ENCODE results near the gene RUNDC3A. TPM values are rescaled to one million over a fixed set of nuclear protein-coding genes. Genes with fewer than 3 reads are reported as not detected.

The RUNDC3A gene
- total RNA-seq, 1 donor from 2014 or later, result 0.26 TPM

GRCh38 chr17:44311562-44312181, 3.3 kb downstream of the RUNDC3A start:
- no peak overlapping the region for H3K4me3 ChIP-seq (ENCODE audit: low read depth, low read length)
- peaks cover 5% of the 10 kb centered on the region for H3K27me3 ChIP-seq (ENCODE audit: control insufficient read depth, insufficient read depth, low read length)
- H3K36me3 ChIP-seq (ENCODE audit: control insufficient read depth, insufficient read depth, low read length), result no peaks in the 10 kb centered on the region
- FAIRE-seq (no peak), DNase-seq (ENCODE audit: low read depth) (no peak)
- TF ChIP-seq CTCF (IDR thresholded peaks at IDR 0.05; ENCODE audit: insufficient read depth, low read length, severe bottlenecking), result no peak

- DNase-seq (ENCODE audit: low read depth) (no peak), FAIRE-seq (no peak)
- Histone ChIP-seq H3K4me3 (ENCODE audit: low read depth, low read length) (no peak overlapping the region), H3K36me3 (ENCODE audit: control insufficient read depth, insufficient read depth, low read length) (no peaks in the 10 kb centered on the region), H3K27me3 (ENCODE audit: control insufficient read depth, insufficient read depth, low read length) (peaks cover 7% of the 10 kb centered on the region)
- TF ChIP-seq CTCF (IDR thresholded peaks at IDR 0.05; ENCODE audit: insufficient read depth, low read length, severe bottlenecking), result no peak
Observed at GRCh38 chr17:44312396-44313104, 4.1 kb downstream of the RUNDC3A start.

- H3K27me3 ChIP-seq (ENCODE audit: control insufficient read depth, insufficient read depth, low read length), result peaks cover 7% of the 10 kb centered on the region
Observed at GRCh38 chr17:44314031-44314430, 5.6 kb downstream of the RUNDC3A start.

GRCh38 chr17:44314524-44314868, 6.1 kb downstream of the RUNDC3A start:
- no peak for FAIRE-seq
- no peak for DNase-seq (ENCODE audit: low read depth)
- Histone ChIP-seq H3K36me3 (ENCODE audit: control insufficient read depth, insufficient read depth, low read length) (peaks cover under 1% of the 10 kb centered on the region), H3K4me3 (ENCODE audit: low read depth, low read length) (no peak overlapping the region), H3K27me3 (ENCODE audit: control insufficient read depth, insufficient read depth, low read length) (peaks cover 7% of the 10 kb centered on the region)
- no peak for TF ChIP-seq CTCF (IDR thresholded peaks at IDR 0.05; ENCODE audit: insufficient read depth, low read length, severe bottlenecking)

More at GRCh38 chr17:44314031-44314430, 5.6 kb downstream of the RUNDC3A start:
- no peak for TF ChIP-seq CTCF (IDR thresholded peaks at IDR 0.05; ENCODE audit: insufficient read depth, low read length, severe bottlenecking)
- no peak for DNase-seq (ENCODE audit: low read depth)
- FAIRE-seq, result no peak
- Histone ChIP-seq H3K36me3 (ENCODE audit: control insufficient read depth, insufficient read depth, low read length) (no peaks in the 10 kb centered on the region), H3K4me3 (ENCODE audit: low read depth, low read length) (no peak overlapping the region)

- TF ChIP-seq CTCF (IDR thresholded peaks at IDR 0.05; ENCODE audit: insufficient read depth, low read length, severe bottlenecking), result no peak
Observed at GRCh38 chr17:44314869-44315661, 6.7 kb downstream of the RUNDC3A start.

More at GRCh38 chr17:44314869-44315661, 6.7 kb downstream of the RUNDC3A start:
- FAIRE-seq (no peak), DNase-seq (ENCODE audit: low read depth) (peak; percentile 39)
- Histone ChIP-seq H3K27me3 (ENCODE audit: control insufficient read depth, insufficient read depth, low read length) (peaks cover 7% of the 10 kb centered on the region), H3K4me3 (ENCODE audit: low read depth, low read length) (peak overlapping the region; percentile 34), H3K36me3 (ENCODE audit: control insufficient read depth, insufficient read depth, low read length) (peaks cover 4% of the 10 kb centered on the region)
